Activated T-cell treated with anti-CD3 and anti-CD28 coated beads, Interleukin-2, amount 50 U/mL, for 72 hours (primary cell): ENCODE measurements around the gene NXNL1. TPM values are rescaled to one million over a fixed set of nuclear protein-coding genes. Genes with fewer than 3 reads are reported as not detected.

ENCODE experiments used
- ATAC-seq, 2 donors: fragments of 150-1000 bp; cut with Tn5 transposase; replicated peaks in 1 of 2; 2 replicates each; pipeline ENCODE4 v1.10.0; 2021; ENCODE audit warnings: moderate library complexity in 2 of 2, mild to moderate bottlenecking in 1 of 2
- DNase-seq, 2 donors: peaks; one replicate each; pipeline ENCODE4 v3.0.0; 2021 to 2022; ENCODE audit warnings: mixed read lengths in 1 of 2
- H3K27ac Mint-ChIP-seq: one replicate; pipeline ENCODE4 v1.8.0; 2022; ENCODE audit warnings: mild to moderate bottlenecking, moderate library complexity, mixed read lengths
- H3K27me3 Mint-ChIP-seq: one replicate; pipeline ENCODE4 v1.8.0; 2022; ENCODE audit warnings: low read depth, mixed read lengths
- H3K36me3 Mint-ChIP-seq, 2 donors: one replicate each; pipeline ENCODE4 v1.8.0; 2022; ENCODE audit warnings: mixed read lengths in 2 of 2, mild to moderate bottlenecking in 1 of 2; ENCODE audit not compliant: insufficient read depth in 2 of 2
- H3K4me1 Mint-ChIP-seq: one replicate; pipeline ENCODE4 v1.8.0; 2022; ENCODE audit warnings: low read depth, mixed read lengths
- H3K4me3 Mint-ChIP-seq, 2 donors: one replicate each; pipeline ENCODE4 v1.8.0; 2022; ENCODE audit warnings: mild to moderate bottlenecking in 2 of 2, mixed read lengths in 2 of 2, moderate library complexity in 2 of 2
- H3K9me3 Mint-ChIP-seq, 2 donors: one replicate each; pipeline ENCODE4 v1.8.0; 2022; ENCODE audit warnings: mixed read lengths in 2 of 2
- total RNA-seq, 2 donors: library from RNA; stranded (reverse); gene quantifications; one replicate each; pipeline ENCODE4 v1.2.3, GENCODE V29; 2022

The NXNL1 gene
- total RNA-seq, 2 donors from 2014 or later: not detected

GRCh38 chr19:17415121-17415520 is 45.6 kb downstream of the NXNL1 start:
- H3K27ac Mint-ChIP-seq: peak overlapping the region; percentile 69
- ATAC-seq: no peak
- H3K4me3 Mint-ChIP-seq: no peak overlapping the region
- DNase-seq: no peak
- peaks cover 25% of the 10 kb centered on the region for H3K4me1 Mint-ChIP-seq
- no peaks in the 10 kb centered on the region for H3K9me3 Mint-ChIP-seq
- H3K36me3 Mint-ChIP-seq: peaks cover 1 to 5% of the 10 kb centered on the region in 2 donors
- no peaks in the 10 kb centered on the region for H3K27me3 Mint-ChIP-seq

GRCh38 chr19:17414097-17414496 is 46.6 kb downstream of the NXNL1 start:
- no peak overlapping the region for H3K4me3 Mint-ChIP-seq
- H3K9me3 Mint-ChIP-seq: no peaks in the 10 kb centered on the region
- DNase-seq: no peak
- H3K27me3 Mint-ChIP-seq: no peaks in the 10 kb centered on the region
- no peak for ATAC-seq
- peaks cover 1 to 5% of the 10 kb centered on the region in 2 donors for H3K36me3 Mint-ChIP-seq
- no peak overlapping the region for H3K27ac Mint-ChIP-seq
- H3K4me1 Mint-ChIP-seq: peaks cover 28% of the 10 kb centered on the region

- no peak overlapping the region for H3K27ac Mint-ChIP-seq
- no peak overlapping the region for H3K4me3 Mint-ChIP-seq
- no peak for ATAC-seq
- H3K4me1 Mint-ChIP-seq: peaks cover 35% of the 10 kb centered on the region
- no peak for DNase-seq
- H3K27me3 Mint-ChIP-seq: no peaks in the 10 kb centered on the region
- H3K9me3 Mint-ChIP-seq: no peaks in the 10 kb centered on the region
- H3K36me3 Mint-ChIP-seq: peaks cover 1 to 5% of the 10 kb centered on the region in 2 donors
These were observed 48.9 kb downstream of the NXNL1 start for GRCh38 chr19:17411801-17412200.

GRCh38 chr19:17409990-17410389 is 50.7 kb downstream of the NXNL1 start:
- no peak overlapping the region for H3K4me3 Mint-ChIP-seq
- H3K36me3 Mint-ChIP-seq: peaks cover 1 to 5% of the 10 kb centered on the region in 2 donors
- ATAC-seq: no peak
- no peak for DNase-seq
- no peak overlapping the region for H3K27ac Mint-ChIP-seq
- no peaks in the 10 kb centered on the region for H3K27me3 Mint-ChIP-seq
- no peaks in the 10 kb centered on the region for H3K9me3 Mint-ChIP-seq
- H3K4me1 Mint-ChIP-seq: peaks cover 50% of the 10 kb centered on the region

- H3K4me1 Mint-ChIP-seq: peaks cover 55% of the 10 kb centered on the region
- no peak for DNase-seq
These were observed 53.9 kb downstream of the NXNL1 start for GRCh38 chr19:17406887-17407196.

GRCh38 chr19:17406046-17406886 is 54.5 kb downstream of the NXNL1 start:
- H3K36me3 Mint-ChIP-seq: peaks cover 0 to 2% of the 10 kb centered on the region in 2 donors
- H3K27me3 Mint-ChIP-seq: no peaks in the 10 kb centered on the region
- peaks cover 55% of the 10 kb centered on the region for H3K4me1 Mint-ChIP-seq
- H3K9me3 Mint-ChIP-seq: no peaks in the 10 kb centered on the region
- ATAC-seq (peak; percentile 52 to 53), DNase-seq (peak; percentile 56 to 63)
- peak overlapping the region; percentile 87 to 97 for H3K4me3 Mint-ChIP-seq
- peak overlapping the region; percentile 91 for H3K27ac Mint-ChIP-seq

More at GRCh38 chr19:17406887-17407196, 53.9 kb downstream of the NXNL1 start:
- peak; percentile 4 to 12 for ATAC-seq
- H3K36me3 Mint-ChIP-seq: no peaks in the 10 kb centered on the region
- no peaks in the 10 kb centered on the region for H3K27me3 Mint-ChIP-seq
- H3K9me3 Mint-ChIP-seq: no peaks in the 10 kb centered on the region
- H3K27ac Mint-ChIP-seq: peak overlapping the region; percentile 91
- H3K4me3 Mint-ChIP-seq: peak overlapping the region; percentile 87 to 97

Other genes starting within 250 kb of the NXNL1 start
- 10 to 100 TPM; 27.2 to 32.8 TPM for gene USE1, start 245.6 kb downstream of the NXNL1 start, total RNA-seq
- gene OCEL1, start 234.7 kb downstream of the NXNL1 start, total RNA-seq: 10 to 100 TPM; 19.3 to 19.4 TPM
- gene NR2F6, start 215.0 kb downstream of the NXNL1 start, total RNA-seq: 1 to 10 TPM; 4.7 to 6.4 TPM
- gene USHBP1, start 196.2 kb downstream of the NXNL1 start, total RNA-seq: under 1 TPM; 0.19 to 0.46 TPM
- 10 to 100 TPM; 86.6 to 96.1 TPM for gene BABAM1, start 193.5 kb downstream of the NXNL1 start, total RNA-seq
- gene ANKLE1, start 179.0 kb downstream of the NXNL1 start, total RNA-seq: 1 to 10 TPM; 5.8 to 8.9 TPM
- 10 to 100 TPM; 16.1 to 16.6 TPM for gene ABHD8, start 157.5 kb downstream of the NXNL1 start, total RNA-seq
- 10 to 100 TPM; 75.0 to 75.8 TPM for gene MRPL34, start 155.1 kb downstream of the NXNL1 start, total RNA-seq
- 10 to 100 TPM; 29.6 to 40.2 TPM for gene DDA1, start 151.4 kb downstream of the NXNL1 start, total RNA-seq
- gene ANO8, start 126.1 kb downstream of the NXNL1 start, total RNA-seq: 10 to 100 TPM; 11.1 to 13.7 TPM
- gene GTPBP3, start 123.4 kb downstream of the NXNL1 start, total RNA-seq: 10 to 100 TPM; 26.0 to 39.1 TPM
- not detected for gene PLVAP, start 83.6 kb downstream of the NXNL1 start, total RNA-seq
- 1 to 10 TPM; 2.2 to 2.8 TPM for gene CCDC194, start 66.7 kb downstream of the NXNL1 start, total RNA-seq
- 10 to 100 TPM; 40.9 to 75.0 TPM for gene BST2, start 55.3 kb downstream of the NXNL1 start, total RNA-seq
- gene MVB12A, start 40.9 kb downstream of the NXNL1 start, total RNA-seq: 10 to 100 TPM; 32.4 to 38.4 TPM
- not detected for gene TMEM221, start 12.3 kb downstream of the NXNL1 start, total RNA-seq
- 1 to 10 TPM; 3.5 to 4.4 TPM for gene SLC27A1, start 9.6 kb upstream of the NXNL1 start, total RNA-seq
- 10 to 100 TPM; 56.5 to 63.6 TPM for gene PGLS, start 50.7 kb upstream of the NXNL1 start, total RNA-seq
- 10 to 100 TPM; 38.3 to 46.3 TPM for gene COLGALT1, start 94.7 kb upstream of the NXNL1 start, total RNA-seq
- gene UNC13A, start 227.4 kb upstream of the NXNL1 start, total RNA-seq: under 1 TPM; 0.31 to 0.32 TPM